HCT116 (cell line): ENCODE data around the gene TAF5L. TPM values are rescaled to one million over a fixed set of nuclear protein-coding genes. Genes with fewer than 3 reads are reported as not detected.

ENCODE experiments used
- ATAC-seq: fragments of 200-7000 bp; cut with Tn5 transposase; 2 replicates; pipeline ENCODE4 v1.9.1; 2020; ENCODE audit warnings: mild to moderate bottlenecking, moderate library complexity
- BruUV-seq: library from RNA; stranded (reverse); fragments of 400-500 nt; replicated peaks from 2 replicates; lab custom pipeline; 2021; lab: Mats Ljungman, UMichigan
- CTCF ChIA-PET: fragments of 300-600 bp; sonication (Branson Sonifier 250); formaldehyde crosslinking; loops from one replicate; lab custom pipeline; 2021; ENCODE audit warnings: antibody characterized with exemption; lab: Charles Lee
- POLR2A ChIA-PET: fragments of 300-600, 350-600 bp; sonication (Branson Sonifier 250); formaldehyde crosslinking; loops from one replicate; lab custom pipeline; 2021; ENCODE audit warnings: antibody characterized with exemption; lab: Charles Lee
- RAD21 ChIA-PET, 2 experiments: fragments of 300-600 bp; sonication (Branson Sonifier 250); formaldehyde crosslinking; loops; one replicate each; lab custom pipeline; 2023; ENCODE audit warnings: low total read pairs in 2 of 2; ENCODE audit not compliant: uncharacterized antibody in 2 of 2, unreplicated experiment in 2 of 2, low non-redundant PET in 1 of 2; lab: Charles Lee
- DNase-seq: peaks from one replicate; pipeline ENCODE4 v3.0.0-alpha.2; 2010; ENCODE audit warnings: low read depth, low spot score
- H2AFZ ChIP-seq: fragments of 200-600 bp; shearing (Covaris generic), sonication (generic); 2 replicates; pipeline ENCODE4 v1.6.1; 2017; ENCODE audit warnings: low read depth, mixed run types, mixed read lengths, antibody characterized with exemption, low read length; ENCODE audit not compliant: poor library complexity, severe bottlenecking
- H3K27ac ChIP-seq: 2 replicates; pipeline ENCODE4 v1.5.1; 2012; ENCODE audit warnings: low read depth, low read length
- H3K27me3 ChIP-seq: fragments of 200-600 bp; sonication (generic); 2 replicates; pipeline ENCODE4 v1.6.1; 2016; ENCODE audit warnings: mixed run types, low read length, mixed read lengths; ENCODE audit not compliant: insufficient read depth
- H3K36me3 ChIP-seq, 2 experiments: fragments of 200-500 bp in 1 of 2; fragments of 200-600 bp in 1 of 2; sonication (Bioruptor generic) in 1 of 2; sonication (generic) in 1 of 2; 2 replicates each; pipeline versions ENCODE4 v1.5.1 to v1.6.1; 2014 to 2016; ENCODE audit warnings: low read length in 2 of 2, inconsistent platforms in 1 of 2, mixed read lengths in 1 of 2, mixed run types in 1 of 2; ENCODE audit not compliant: insufficient read depth in 2 of 2, control insufficient read depth in 1 of 2
- H3K4me1 ChIP-seq, 2 experiments: fragments of 200-600 bp in 1 of 2; sonication (generic) in 1 of 2; 2 replicates each; pipeline versions ENCODE4 v1.5.1 to v1.6.1; 2012 to 2017; ENCODE audit warnings: low read length in 2 of 2, inconsistent platforms in 1 of 2, mild to moderate bottlenecking in 1 of 2, mixed read lengths in 1 of 2, mixed run types in 1 of 2, moderate library complexity in 1 of 2; ENCODE audit not compliant: insufficient read depth in 2 of 2, control insufficient read depth in 1 of 2
- H3K4me2 ChIP-seq: fragments of 200-600 bp; sonication (generic); 2 replicates; pipeline ENCODE4 v1.6.1; 2017; ENCODE audit warnings: mixed run types, low read length, mixed read lengths
- H3K4me3 ChIP-seq, 2 experiments: fragments of 200-600 bp in 1 of 2; sonication (generic) in 1 of 2; replicated peaks in 1 of 2; 2 replicates each; pipeline ENCODE4 v1.5.1; 2011 to 2016; ENCODE audit warnings: low read length in 2 of 2, control low read depth in 1 of 2, low read depth in 1 of 2, mild to moderate bottlenecking in 1 of 2, mixed read lengths in 1 of 2, mixed run types in 1 of 2
- H3K79me2 ChIP-seq: fragments of 200-600 bp; sonication (generic); 2 replicates; pipeline ENCODE4 v1.6.1; 2017; ENCODE audit warnings: mild to moderate bottlenecking, mixed run types, low read length, moderate library complexity, mixed read lengths; ENCODE audit not compliant: insufficient read depth
- H3K9ac ChIP-seq: fragments of 200-600 bp; sonication (generic); 2 replicates; pipeline ENCODE4 v1.6.1; 2016; ENCODE audit warnings: low read length, mixed read lengths
- H3K9me2 ChIP-seq: fragments of 200-600 bp; sonication (generic), shearing (Covaris generic); 2 replicates; pipeline ENCODE4 v1.6.1; 2017; ENCODE audit warnings: mixed run types, mild to moderate bottlenecking, moderate library complexity; ENCODE audit not compliant: insufficient read depth
- H3K9me3 ChIP-seq, 2 experiments: fragments of 200-500 bp in 1 of 2; fragments of 200-600 bp in 1 of 2; sonication (Bioruptor generic) in 1 of 2; sonication (generic) in 1 of 2; 2 replicates each; pipeline ENCODE4 v1.6.1; 2014 to 2017; ENCODE audit warnings: low read length in 2 of 2, mixed read lengths in 2 of 2, inconsistent platforms in 1 of 2, low read depth in 1 of 2, mild to moderate bottlenecking in 1 of 2, mixed run types in 1 of 2, moderate library complexity in 1 of 2; ENCODE audit not compliant: control insufficient read depth in 1 of 2, insufficient read depth in 1 of 2
- H4K20me1 ChIP-seq: fragments of 200-600 bp; sonication (generic), shearing (Covaris generic); 2 replicates; pipeline ENCODE4 v1.6.1; 2017; ENCODE audit warnings: mixed run types, mild to moderate bottlenecking, moderate library complexity; ENCODE audit not compliant: insufficient read depth
- CBX3 ChIP-seq: IDR thresholded peaks from 2 replicates; pipeline ENCODE4 v1.6.1; 2012; ENCODE audit warnings: low read depth
- CEBPB ChIP-seq: IDR thresholded peaks from 2 replicates; pipeline ENCODE4 v1.6.1; 2012; ENCODE audit warnings: low read depth
- EGR1 ChIP-seq: IDR thresholded peaks from 2 replicates; pipeline ENCODE4 v1.6.1; 2012; ENCODE audit warnings: low read depth
- ELF1 ChIP-seq: IDR thresholded peaks from 2 replicates; pipeline ENCODE4 v1.6.1; 2012; ENCODE audit warnings: low read depth, borderline replicate concordance
- EZH2 ChIP-seq: fragments of 200-600 bp; sonication (generic); IDR thresholded peaks from 2 replicates; pipeline ENCODE4 v1.6.1; 2017; ENCODE audit warnings: antibody characterized with exemption, mixed run types
- EZH2phosphoT487 ChIP-seq: fragments of 200-600 bp; IDR thresholded peaks from 2 replicates; pipeline ENCODE4 v1.6.1; 2018; ENCODE audit warnings: antibody characterized with exemption, borderline replicate concordance
- JUND ChIP-seq: IDR thresholded peaks from 2 replicates; pipeline ENCODE4 v1.6.1; 2012
- POLR2A ChIP-seq: IDR thresholded peaks from 2 replicates; pipeline ENCODE4 v1.7.0; 2011; ENCODE audit warnings: borderline replicate concordance; ENCODE audit not compliant: insufficient read depth, insufficient read length; ENCODE audit errors: extremely low read depth
- POLR2AphosphoS5 ChIP-seq: IDR thresholded peaks from 2 replicates; pipeline ENCODE4 v1.6.1; 2011; ENCODE audit warnings: mild to moderate bottlenecking, low read depth, low read length, moderate library complexity
- SP1 ChIP-seq: IDR thresholded peaks from 2 replicates; pipeline ENCODE4 v1.6.1; 2012; ENCODE audit warnings: low read depth
- SRF ChIP-seq: IDR thresholded peaks from 2 replicates; pipeline ENCODE4 v1.6.1; 2012; ENCODE audit warnings: low read depth
- ZFX ChIP-seq: fragments of 450-650 bp; IDR thresholded peaks from 2 replicates; pipeline ENCODE4 v1.6.1; 2017
- intact Hi-C: fragments of 100-400 bp; cut with micrococcal nuclease; formaldehyde crosslinking; loops from 2 replicates; pipeline ENCODE4 v1.10.0; 2022
- total RNA-seq: library from RNA; stranded (reverse); gene quantifications from one replicate; pipeline ENCODE4 v1.2.1, GENCODE V29; 2021; ENCODE audit not compliant: unreplicated experiment
- TF ChIP-seq, protein P1 (sequence below): IDR thresholded peaks from 2 replicates; pipeline ENCODE4 v1.6.1; 2012; ENCODE audit warnings: low read depth
- TF ChIP-seq, protein P2 (sequence below): IDR thresholded peaks from 2 replicates; pipeline ENCODE4 v1.6.1; 2012
- TF ChIP-seq, protein P3 (sequence below), 3 experiments: fragments of 200-600 bp in 1 of 3; sonication (generic) in 1 of 3; IDR thresholded peaks in 2 of 3; conservative IDR thresholded peaks in 1 of 3; 2 replicates each; pipeline ENCODE4 v1.5.1; 2012 to 2017; ENCODE audit warnings: low read depth in 2 of 3, low read length in 2 of 3, antibody characterized with exemption in 1 of 3, borderline replicate concordance in 1 of 3, control low read depth in 1 of 3, mild to moderate bottlenecking in 1 of 3, mixed read lengths in 1 of 3, mixed run types in 1 of 3, moderate library complexity in 1 of 3; ENCODE audit not compliant: insufficient read depth in 1 of 3
- TF ChIP-seq, protein P4 (sequence below): IDR thresholded peaks from 2 replicates; pipeline ENCODE4 v1.6.1; 2011; ENCODE audit warnings: mild to moderate bottlenecking, low read length, moderate library complexity; ENCODE audit not compliant: insufficient replicate concordance; ENCODE audit errors: extremely low read depth
- TF ChIP-seq, protein P5 (sequence below): IDR thresholded peaks from 2 replicates; pipeline ENCODE4 v1.6.1; 2012

Gene TAF5L
- total RNA-seq, 1 experiment from 2014 or later, result 22.4 TPM

DNA sequence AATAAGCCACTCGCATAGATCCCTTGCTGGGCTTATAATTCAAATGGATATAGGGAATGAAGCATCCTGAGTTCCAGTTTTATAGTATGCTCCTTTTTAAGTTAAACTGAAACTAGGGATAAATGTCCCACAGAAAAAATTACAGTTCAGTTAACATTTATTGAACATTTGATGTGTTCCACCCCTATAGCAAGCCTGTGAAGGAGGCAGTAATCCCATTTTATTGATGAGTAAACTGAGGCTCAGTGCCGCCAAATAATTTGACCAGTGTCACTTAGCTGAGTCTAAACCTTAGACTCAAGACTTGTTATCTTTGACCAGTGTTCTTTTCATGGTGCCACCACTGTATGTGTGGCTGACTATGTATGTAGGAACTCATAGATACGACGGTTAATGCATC lies 22.5 kb upstream of the TAF5L start (continued):
- TF ChIP-seq, protein P1, sequence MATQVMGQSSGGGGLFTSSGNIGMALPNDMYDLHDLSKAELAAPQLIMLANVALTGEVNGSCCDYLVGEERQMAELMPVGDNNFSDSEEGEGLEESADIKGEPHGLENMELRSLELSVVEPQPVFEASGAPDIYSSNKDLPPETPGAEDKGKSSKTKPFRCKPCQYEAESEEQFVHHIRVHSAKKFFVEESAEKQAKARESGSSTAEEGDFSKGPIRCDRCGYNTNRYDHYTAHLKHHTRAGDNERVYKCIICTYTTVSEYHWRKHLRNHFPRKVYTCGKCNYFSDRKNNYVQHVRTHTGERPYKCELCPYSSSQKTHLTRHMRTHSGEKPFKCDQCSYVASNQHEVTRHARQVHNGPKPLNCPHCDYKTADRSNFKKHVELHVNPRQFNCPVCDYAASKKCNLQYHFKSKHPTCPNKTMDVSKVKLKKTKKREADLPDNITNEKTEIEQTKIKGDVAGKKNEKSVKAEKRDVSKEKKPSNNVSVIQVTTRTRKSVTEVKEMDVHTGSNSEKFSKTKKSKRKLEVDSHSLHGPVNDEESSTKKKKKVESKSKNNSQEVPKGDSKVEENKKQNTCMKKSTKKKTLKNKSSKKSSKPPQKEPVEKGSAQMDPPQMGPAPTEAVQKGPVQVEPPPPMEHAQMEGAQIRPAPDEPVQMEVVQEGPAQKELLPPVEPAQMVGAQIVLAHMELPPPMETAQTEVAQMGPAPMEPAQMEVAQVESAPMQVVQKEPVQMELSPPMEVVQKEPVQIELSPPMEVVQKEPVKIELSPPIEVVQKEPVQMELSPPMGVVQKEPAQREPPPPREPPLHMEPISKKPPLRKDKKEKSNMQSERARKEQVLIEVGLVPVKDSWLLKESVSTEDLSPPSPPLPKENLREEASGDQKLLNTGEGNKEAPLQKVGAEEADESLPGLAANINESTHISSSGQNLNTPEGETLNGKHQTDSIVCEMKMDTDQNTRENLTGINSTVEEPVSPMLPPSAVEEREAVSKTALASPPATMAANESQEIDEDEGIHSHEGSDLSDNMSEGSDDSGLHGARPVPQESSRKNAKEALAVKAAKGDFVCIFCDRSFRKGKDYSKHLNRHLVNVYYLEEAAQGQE, result no peak
- TF ChIP-seq SP1, result no peak
- no peak for TF ChIP-seq EGR1
- TF ChIP-seq SRF, result no peak
- no peak for TF ChIP-seq ZFX

DNA sequence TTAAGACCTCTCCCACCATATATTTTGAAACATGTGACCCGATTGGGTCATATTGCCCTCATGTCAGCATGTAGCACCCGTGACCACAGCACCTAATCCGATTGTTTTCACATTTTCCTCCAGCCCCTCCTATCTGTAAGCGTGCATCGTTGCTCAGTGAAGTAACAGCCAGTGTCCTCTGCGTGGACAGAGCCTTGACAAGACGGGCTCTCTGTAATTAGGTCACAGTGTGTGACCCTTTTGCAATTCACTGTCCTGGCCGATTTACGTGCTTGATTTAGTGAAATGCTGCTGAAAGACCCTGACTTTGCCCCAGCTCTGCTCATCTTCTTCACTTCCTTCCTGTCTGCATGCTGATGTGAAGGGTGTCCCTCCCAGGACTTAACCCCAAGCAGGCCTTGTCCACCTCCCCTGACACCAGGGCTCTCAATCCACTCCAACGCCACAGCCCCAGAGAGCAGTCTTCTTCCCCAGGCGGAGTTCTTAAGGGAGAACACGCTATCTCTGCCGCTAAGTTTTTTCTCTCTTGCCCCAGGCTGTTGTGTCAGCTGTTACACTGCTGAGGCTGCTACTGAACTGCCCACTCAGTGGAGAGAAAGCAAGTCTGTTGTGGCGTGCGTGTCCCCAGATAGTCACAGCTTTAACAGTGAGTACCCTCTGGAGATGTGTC lies 19.5 kb upstream of the TAF5L start:
- Histone ChIP-seq H3K4me2 (no peak overlapping the region), H3K27me3 (no peaks in the 10 kb centered on the region), H3K4me3 (no peak overlapping the region), H3K79me2 (peaks cover 43% of the 10 kb centered on the region), H3K9me3 (no peaks in the 10 kb centered on the region), H2AFZ (no peak overlapping the region), H3K36me3 (peaks cover 35 to 46% of the 10 kb centered on the region in 2 experiments), H3K27ac (no peak overlapping the region), H4K20me1 (no peaks in the 10 kb centered on the region), H3K4me1 (no peaks in the 10 kb centered on the region), H3K9ac (no peak overlapping the region), H3K9me2 (no peaks in the 10 kb centered on the region)
- DNase-seq (no peak), ATAC-seq (no peak)
- no TSS peak for BruUV-seq
- POLR2A ChIA-PET, result no interaction called here
- CTCF ChIA-PET, result no interaction called here
- TF ChIP-seq POLR2A (no peak), SRF (no peak), ZFX (no peak), POLR2AphosphoS5 (no peak), JUND (no peak), EZH2phosphoT487 (no peak), CBX3 (no peak), CEBPB (no peak), EZH2 (no peak), ELF1 (no peak), EGR1 (no peak)
- TF ChIP-seq, protein P2, sequence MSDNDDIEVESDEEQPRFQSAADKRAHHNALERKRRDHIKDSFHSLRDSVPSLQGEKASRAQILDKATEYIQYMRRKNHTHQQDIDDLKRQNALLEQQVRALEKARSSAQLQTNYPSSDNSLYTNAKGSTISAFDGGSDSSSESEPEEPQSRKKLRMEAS, result no peak
- TF ChIP-seq, protein P3, sequence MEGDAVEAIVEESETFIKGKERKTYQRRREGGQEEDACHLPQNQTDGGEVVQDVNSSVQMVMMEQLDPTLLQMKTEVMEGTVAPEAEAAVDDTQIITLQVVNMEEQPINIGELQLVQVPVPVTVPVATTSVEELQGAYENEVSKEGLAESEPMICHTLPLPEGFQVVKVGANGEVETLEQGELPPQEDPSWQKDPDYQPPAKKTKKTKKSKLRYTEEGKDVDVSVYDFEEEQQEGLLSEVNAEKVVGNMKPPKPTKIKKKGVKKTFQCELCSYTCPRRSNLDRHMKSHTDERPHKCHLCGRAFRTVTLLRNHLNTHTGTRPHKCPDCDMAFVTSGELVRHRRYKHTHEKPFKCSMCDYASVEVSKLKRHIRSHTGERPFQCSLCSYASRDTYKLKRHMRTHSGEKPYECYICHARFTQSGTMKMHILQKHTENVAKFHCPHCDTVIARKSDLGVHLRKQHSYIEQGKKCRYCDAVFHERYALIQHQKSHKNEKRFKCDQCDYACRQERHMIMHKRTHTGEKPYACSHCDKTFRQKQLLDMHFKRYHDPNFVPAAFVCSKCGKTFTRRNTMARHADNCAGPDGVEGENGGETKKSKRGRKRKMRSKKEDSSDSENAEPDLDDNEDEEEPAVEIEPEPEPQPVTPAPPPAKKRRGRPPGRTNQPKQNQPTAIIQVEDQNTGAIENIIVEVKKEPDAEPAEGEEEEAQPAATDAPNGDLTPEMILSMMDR (IDR thresholded peaks at IDR 0.05 in 2 of 3, conservative IDR thresholded peaks at IDR 0.05 in 1 of 3; ENCODE audit: borderline replicate concordance in 1 of 3, insufficient read depth in 1 of 3, low read depth in 2 of 3, low read length in 2 of 3), result no peak
- TF ChIP-seq, protein P4, sequence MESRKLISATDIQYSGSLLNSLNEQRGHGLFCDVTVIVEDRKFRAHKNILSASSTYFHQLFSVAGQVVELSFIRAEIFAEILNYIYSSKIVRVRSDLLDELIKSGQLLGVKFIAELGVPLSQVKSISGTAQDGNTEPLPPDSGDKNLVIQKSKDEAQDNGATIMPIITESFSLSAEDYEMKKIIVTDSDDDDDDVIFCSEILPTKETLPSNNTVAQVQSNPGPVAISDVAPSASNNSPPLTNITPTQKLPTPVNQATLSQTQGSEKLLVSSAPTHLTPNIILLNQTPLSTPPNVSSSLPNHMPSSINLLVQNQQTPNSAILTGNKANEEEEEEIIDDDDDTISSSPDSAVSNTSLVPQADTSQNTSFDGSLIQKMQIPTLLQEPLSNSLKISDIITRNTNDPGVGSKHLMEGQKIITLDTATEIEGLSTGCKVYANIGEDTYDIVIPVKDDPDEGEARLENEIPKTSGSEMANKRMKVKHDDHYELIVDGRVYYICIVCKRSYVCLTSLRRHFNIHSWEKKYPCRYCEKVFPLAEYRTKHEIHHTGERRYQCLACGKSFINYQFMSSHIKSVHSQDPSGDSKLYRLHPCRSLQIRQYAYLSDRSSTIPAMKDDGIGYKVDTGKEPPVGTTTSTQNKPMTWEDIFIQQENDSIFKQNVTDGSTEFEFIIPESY, result no peak
- TF ChIP-seq, protein P5, sequence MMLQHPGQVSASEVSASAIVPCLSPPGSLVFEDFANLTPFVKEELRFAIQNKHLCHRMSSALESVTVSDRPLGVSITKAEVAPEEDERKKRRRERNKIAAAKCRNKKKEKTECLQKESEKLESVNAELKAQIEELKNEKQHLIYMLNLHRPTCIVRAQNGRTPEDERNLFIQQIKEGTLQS, result no peak
- intact Hi-C loops, result no loop called here
- RAD21 ChIA-PET, result no interaction called here
